Esophagus muscularis mucosa (tissue), 4 donors: ENCODE data around the gene LRMDA. TPM values are rescaled to one million over a fixed set of nuclear protein-coding genes. Genes with fewer than 3 reads are reported as not detected.
"Not testable (repeated sequence)": the region's sequence is repeated elsewhere in the genome, so short reads cannot be mapped to it uniquely, and the experiment has no call there.

ENCODE experiments used
- DNase-seq: peaks from one replicate; pipeline ENCODE4 v3.0.0-alpha.2; 2017; ENCODE audit errors: extremely low spot score
- H3K27ac ChIP-seq, 4 donors: fragments of 200-600 bp; sonication (generic); replicated peaks in 1 of 4; 1 replicate in 3 of 4; 2 replicates in 1 of 4; pipeline ENCODE4 v1.5.1; 2016 to 2019; ENCODE audit warnings: mild to moderate bottlenecking in 1 of 4
- H3K27me3 ChIP-seq, 4 donors: fragments of 200-600 bp; sonication (generic); one replicate each; pipeline versions ENCODE4 v1.5.1 to v1.6.0; 2016 to 2019
- H3K36me3 ChIP-seq, 4 donors: fragments of 200-600 bp; sonication (generic); one replicate each; pipeline ENCODE4 v1.5.1; 2016 to 2019
- H3K4me1 ChIP-seq, 4 donors: fragments of 200-600 bp; sonication (generic); one replicate each; pipeline ENCODE4 v1.5.1; 2016 to 2019
- H3K4me3 ChIP-seq, 4 donors: fragments of 200-600 bp; sonication (generic); 1 replicate in 2 of 4; 2 replicates in 2 of 4; pipeline ENCODE4 v1.5.1; 2016 to 2019; ENCODE audit warnings: mild to moderate bottlenecking in 4 of 4, moderate library complexity in 1 of 4
- H3K9me3 ChIP-seq, 4 donors: fragments of 200-600 bp; sonication (generic); 1 replicate in 3 of 4; 2 replicates in 1 of 4; pipeline ENCODE4 v1.5.1; 2016 to 2019
- EP300 ChIP-seq: sonication (generic); formaldehyde crosslinking; IDR thresholded peaks from one replicate; pipeline ENCODE4 v1.6.1; 2017; ENCODE audit warnings: antibody characterized with exemption
- POLR2A ChIP-seq: fragments of 450-650 bp; IDR thresholded peaks from one replicate; pipeline ENCODE4 v1.6.1; 2017; ENCODE audit warnings: antibody characterized with exemption, moderate library complexity, mild to moderate bottlenecking, low read depth
- POLR2AphosphoS5 ChIP-seq, 2 donors: sonication (generic); formaldehyde crosslinking; IDR thresholded peaks; one replicate each; pipeline ENCODE4 v1.6.1; 2017; ENCODE audit warnings: antibody characterized with exemption in 2 of 2
- WGBS: methylation state at CpG from one replicate; pipeline ENCODE4 v1.1.5; 2018; 5-methylcytosine and 5-hydroxymethylcytosine counted together
- intact Hi-C: fragments of 100-400 bp; cut with DNase I; formaldehyde crosslinking; loops from one replicate; pipeline ENCODE4 v1.15.1; 2023
- total RNA-seq, 4 donors: library from RNA; depleted of rRNA; stranded (reverse); fragments of >200 nt; gene quantifications; one replicate each; pipeline versions ENCODE4 v1.1.0 to v1.2.1, GENCODE V29; 2016
- TF ChIP-seq, protein P1 (sequence below), 3 experiments: fragments of 200-600 bp in 2 of 3; fragments of 450-650 bp in 1 of 3; sonication (generic) in 2 of 3; IDR thresholded peaks; one replicate each; pipeline ENCODE4 v1.5.1; 2017 to 2019; ENCODE audit warnings: antibody characterized with exemption in 3 of 3, mild to moderate bottlenecking in 2 of 3, moderate library complexity in 1 of 3

The LRMDA gene
- total RNA-seq, 4 donors from 2014 or later: 14.3 to 34.9 (median 26.5) TPM

DNA sequence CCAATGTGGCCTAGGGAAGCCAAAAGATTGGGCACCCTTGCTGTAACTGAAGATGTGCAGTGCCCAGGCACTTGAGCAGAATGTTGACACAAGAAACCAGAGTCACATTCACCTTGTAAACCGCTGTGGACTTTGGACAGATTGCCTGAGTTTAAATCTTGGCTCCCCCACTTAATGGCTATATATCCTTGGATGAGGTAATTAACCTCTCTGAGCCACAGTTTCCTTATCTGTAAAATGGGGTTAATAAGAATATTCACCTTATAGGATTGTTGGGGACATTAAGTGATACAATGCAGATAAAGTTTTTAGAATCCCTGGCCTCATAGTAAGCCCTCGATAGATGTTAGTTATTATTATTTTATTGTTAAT lies 331.0 kb downstream of the LRMDA start:
- 100% methylated on average over 2 of the region's 2 CpGs for WGBS
- no peak for DNase-seq
- Histone ChIP-seq H3K4me3 (no peak overlapping the region), H3K27me3 (no peaks in the 10 kb centered on the region), H3K36me3 (no peaks in the 10 kb centered on the region), H3K9me3 (no peaks in the 10 kb centered on the region), H3K4me1 (peaks cover 0 to 29% (median 19%) of the 10 kb centered on the region in 4 donors), H3K27ac (no peak overlapping the region)
- intact Hi-C loops: no loop called here
- no peak for TF ChIP-seq EP300
- TF ChIP-seq, protein P1, sequence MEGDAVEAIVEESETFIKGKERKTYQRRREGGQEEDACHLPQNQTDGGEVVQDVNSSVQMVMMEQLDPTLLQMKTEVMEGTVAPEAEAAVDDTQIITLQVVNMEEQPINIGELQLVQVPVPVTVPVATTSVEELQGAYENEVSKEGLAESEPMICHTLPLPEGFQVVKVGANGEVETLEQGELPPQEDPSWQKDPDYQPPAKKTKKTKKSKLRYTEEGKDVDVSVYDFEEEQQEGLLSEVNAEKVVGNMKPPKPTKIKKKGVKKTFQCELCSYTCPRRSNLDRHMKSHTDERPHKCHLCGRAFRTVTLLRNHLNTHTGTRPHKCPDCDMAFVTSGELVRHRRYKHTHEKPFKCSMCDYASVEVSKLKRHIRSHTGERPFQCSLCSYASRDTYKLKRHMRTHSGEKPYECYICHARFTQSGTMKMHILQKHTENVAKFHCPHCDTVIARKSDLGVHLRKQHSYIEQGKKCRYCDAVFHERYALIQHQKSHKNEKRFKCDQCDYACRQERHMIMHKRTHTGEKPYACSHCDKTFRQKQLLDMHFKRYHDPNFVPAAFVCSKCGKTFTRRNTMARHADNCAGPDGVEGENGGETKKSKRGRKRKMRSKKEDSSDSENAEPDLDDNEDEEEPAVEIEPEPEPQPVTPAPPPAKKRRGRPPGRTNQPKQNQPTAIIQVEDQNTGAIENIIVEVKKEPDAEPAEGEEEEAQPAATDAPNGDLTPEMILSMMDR (IDR thresholded peaks at IDR 0.05): no peak
- TF ChIP-seq POLR2AphosphoS5 (IDR thresholded peaks at IDR 0.05): no peak
- no peak for TF ChIP-seq POLR2A

DNA sequence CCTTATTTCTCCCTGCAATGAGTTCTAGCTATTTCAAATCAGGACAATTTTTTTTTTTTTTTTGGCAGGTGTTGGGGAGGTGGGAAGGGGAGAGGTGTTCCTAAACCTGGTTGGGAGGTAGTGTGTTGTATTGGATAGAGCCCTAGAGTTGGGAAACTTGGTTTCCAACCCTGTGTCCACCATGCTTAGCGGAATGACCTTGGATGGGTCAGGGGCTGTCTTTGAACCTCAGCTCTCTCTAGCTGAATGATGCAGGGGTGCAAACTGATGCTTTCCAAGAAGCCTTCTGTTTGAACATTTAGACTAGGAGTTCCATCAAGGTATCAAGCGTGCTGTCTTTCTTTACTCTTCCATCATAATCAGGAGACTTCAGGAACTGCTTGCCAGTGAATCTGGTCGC lies 332.2 kb downstream of the LRMDA start:
- intact Hi-C loops: no loop called here
- WGBS: 90% methylated on average over 3 of the region's 3 CpGs
- no peak overlapping the region for H3K27ac ChIP-seq
- no peak for TF ChIP-seq POLR2A
- TF ChIP-seq EP300: no peak
- TF ChIP-seq POLR2AphosphoS5 (IDR thresholded peaks at IDR 0.05): no peak
- TF ChIP-seq, protein P1 (IDR thresholded peaks at IDR 0.05): no peak
- no peaks in the 10 kb centered on the region for H3K27me3 ChIP-seq
- H3K36me3 ChIP-seq: no peaks in the 10 kb centered on the region
- no peaks in the 10 kb centered on the region for H3K9me3 ChIP-seq
- no peak for DNase-seq
- no peak overlapping the region for H3K4me3 ChIP-seq
- peaks cover 0 to 29% (median 19%) of the 10 kb centered on the region in 4 donors for H3K4me1 ChIP-seq

DNA sequence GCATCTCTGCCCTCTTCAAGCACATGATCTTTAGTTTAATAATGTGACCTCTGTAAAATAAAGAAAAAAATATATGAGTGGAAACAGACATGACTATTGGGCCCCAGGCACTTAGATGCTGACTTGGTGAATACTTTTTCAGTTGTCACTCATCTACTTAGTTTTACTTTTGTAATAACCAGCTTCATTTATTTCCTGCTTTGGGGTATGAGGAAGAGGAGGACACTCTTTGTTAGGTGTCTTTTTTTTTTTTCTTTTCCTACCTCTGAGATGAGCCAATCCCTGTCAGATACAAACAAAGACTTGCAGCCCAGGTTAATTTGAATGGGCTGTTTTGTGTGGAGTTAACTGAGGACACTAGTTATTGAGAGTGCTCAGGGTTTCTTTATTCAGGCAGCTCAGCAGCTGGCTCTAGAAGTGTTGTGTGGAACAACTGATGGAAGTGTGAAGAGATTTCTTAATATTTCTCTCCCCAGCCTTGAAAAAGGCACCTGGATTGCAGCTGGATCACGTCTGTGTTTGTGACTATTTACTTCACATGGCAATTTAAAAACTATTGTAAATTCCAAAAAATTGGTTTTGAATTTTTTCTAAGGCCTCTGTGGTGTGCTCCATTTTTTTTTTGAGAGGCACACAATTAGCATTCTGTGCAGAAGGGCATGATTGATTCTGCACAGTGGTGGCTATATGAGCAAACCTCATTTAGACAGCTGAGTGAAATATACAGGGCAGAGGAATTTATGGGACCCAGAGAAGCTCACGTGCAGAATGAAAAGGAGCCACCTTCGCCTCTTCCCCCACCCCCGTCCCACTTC lies 333.8 kb downstream of the LRMDA start:
- Histone ChIP-seq H3K4me1 (peaks cover 0 to 29% (median 21%) of the 10 kb centered on the region in 4 donors), H3K27ac (no peak overlapping the region), H3K27me3 (no peaks in the 10 kb centered on the region), H3K36me3 (no peaks in the 10 kb centered on the region), H3K9me3 (no peaks in the 10 kb centered on the region), H3K4me3 (no peak overlapping the region)
- TF ChIP-seq, protein P1 (IDR thresholded peaks at IDR 0.05): no peak
- TF ChIP-seq POLR2AphosphoS5 (IDR thresholded peaks at IDR 0.05) (no peak), POLR2A (no peak), EP300 (no peak)
- WGBS: 75% methylated on average over 4 of the region's 4 CpGs
- DNase-seq: no peak
- intact Hi-C loops: no loop called here

DNA sequence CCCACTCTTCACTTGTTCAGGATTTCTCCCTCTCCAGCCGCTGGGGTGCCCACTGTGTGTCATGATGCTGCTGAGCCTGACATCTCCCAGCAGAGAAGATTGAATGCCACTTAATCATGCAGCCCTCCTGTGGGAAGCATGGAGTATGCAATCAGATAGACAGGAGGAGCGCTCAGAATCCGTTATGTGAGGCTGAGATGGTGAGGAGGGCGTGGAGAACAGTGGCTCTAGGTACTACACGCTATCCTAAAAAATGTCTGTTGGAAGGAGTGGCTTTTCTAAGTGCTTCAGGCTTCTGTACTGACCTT lies 334.3 kb downstream of the LRMDA start:
- no peaks in the 10 kb centered on the region for H3K27me3 ChIP-seq
- no peak for TF ChIP-seq POLR2AphosphoS5 (IDR thresholded peaks at IDR 0.05)
- TF ChIP-seq POLR2A: no peak
- TF ChIP-seq, protein P1 (IDR thresholded peaks at IDR 0.05): no peak
- no peak for TF ChIP-seq EP300
- H3K4me1 ChIP-seq: peaks cover 0 to 27% (median 20%) of the 10 kb centered on the region in 4 donors
- WGBS: 91% methylated on average over 5 of the region's 5 CpGs
- no peak for DNase-seq
- intact Hi-C loops: no loop called here
- no peaks in the 10 kb centered on the region for H3K36me3 ChIP-seq
- no peaks in the 10 kb centered on the region for H3K9me3 ChIP-seq
- H3K4me3 ChIP-seq: no peak overlapping the region
- no peak overlapping the region for H3K27ac ChIP-seq

DNA sequence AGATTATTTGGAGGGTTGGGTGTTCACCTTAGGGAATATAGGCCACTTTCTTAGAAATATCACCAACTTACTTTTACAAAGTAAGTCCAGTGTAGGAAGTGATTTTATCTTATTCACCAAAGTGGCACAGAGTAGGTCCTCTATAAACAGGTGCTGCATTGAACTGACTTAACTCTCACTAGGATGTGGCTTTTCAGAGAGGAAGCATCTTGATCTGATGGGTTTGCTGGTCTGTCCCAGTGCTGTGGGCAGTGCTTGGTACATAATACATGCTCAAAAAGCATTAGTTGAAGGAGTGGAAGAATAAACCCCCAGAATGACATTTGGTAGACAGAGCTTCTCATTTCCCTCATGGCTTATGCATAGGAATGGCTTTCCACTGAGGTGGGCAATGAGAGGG lies 334.7 kb downstream of the LRMDA start:
- Histone ChIP-seq H3K9me3 (no peaks in the 10 kb centered on the region), H3K4me1 (peaks cover 0 to 29% (median 21%) of the 10 kb centered on the region in 4 donors), H3K27ac (no peak overlapping the region), H3K27me3 (no peaks in the 10 kb centered on the region), H3K36me3 (no peaks in the 10 kb centered on the region), H3K4me3 (no peak overlapping the region)
- TF ChIP-seq, protein P1 (IDR thresholded peaks at IDR 0.05): no peak
- TF ChIP-seq POLR2AphosphoS5 (IDR thresholded peaks at IDR 0.05) (no peak), EP300 (no peak), POLR2A (no peak)
- no peak for DNase-seq
- intact Hi-C loops: no loop called here

DNA sequence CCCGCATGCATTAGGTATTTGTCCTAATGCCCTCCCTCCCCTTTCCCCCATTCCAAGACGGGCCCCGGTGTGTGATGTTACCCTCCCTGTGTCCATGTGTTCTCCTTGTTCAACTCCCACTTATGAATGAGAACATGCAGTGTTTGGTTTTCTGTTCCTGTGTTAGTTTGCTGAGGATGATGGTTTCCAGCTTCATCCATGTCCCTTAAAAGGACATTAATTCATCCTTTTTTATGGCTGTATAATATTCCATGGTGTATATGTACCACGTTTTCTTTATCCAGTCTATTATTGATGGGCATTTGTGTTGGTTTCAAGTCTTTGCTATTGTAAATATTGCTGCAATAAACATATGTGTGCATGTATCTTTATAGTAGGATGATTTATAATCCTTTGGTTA lies 335.3 kb downstream of the LRMDA start:
- H3K36me3 ChIP-seq, H3K27ac ChIP-seq, H3K27me3 ChIP-seq, intact Hi-C loops, H3K9me3 ChIP-seq, DNase-seq, H3K4me3 ChIP-seq: not testable (repeated sequence)
- WGBS: 98% methylated on average over 4 of the region's 4 CpGs
- H3K4me1 ChIP-seq: peaks cover 0 to 36% (median 25%) of the 10 kb centered on the region in 4 donors
